GM21723 (cell line): ENCODE data around the gene ZC3H4.
"Not testable (repeated sequence)": the region's sequence is repeated elsewhere in the genome, so short reads cannot be mapped to it uniquely, and the experiment has no call there.

Source experiments
- ATAC-seq: cut with Tn5 transposase; IDR thresholded peaks from one replicate; pipeline ENCODE4 v1.9.1; 2021; ENCODE audit warnings: mild to moderate bottlenecking, moderate library complexity; ENCODE audit not compliant: unreplicated experiment

The ZC3H4 gene

DNA sequence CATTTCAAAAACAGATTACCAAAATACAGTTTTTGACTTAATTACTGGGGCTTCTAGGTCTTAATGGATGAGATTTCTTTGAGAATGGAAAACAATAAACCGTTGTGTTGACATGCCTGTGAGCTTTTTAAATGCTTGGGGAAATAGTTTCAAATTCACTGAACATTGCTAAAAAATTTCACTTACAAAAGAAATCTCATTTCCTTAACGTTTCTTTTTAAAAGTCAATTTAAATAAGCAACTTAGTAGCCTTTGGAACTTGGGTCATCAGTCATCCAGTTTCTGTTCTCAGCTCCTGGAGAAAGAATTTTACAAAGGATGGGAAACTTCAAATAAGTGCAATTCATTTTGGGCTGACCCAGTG is 4.4 kb downstream of the ZC3H4 start:
- ATAC-seq = no peak

- ATAC-seq = no peak
These were observed 5.4 kb downstream of the ZC3H4 start for GRCh38 chr19:47107953-47108746.

DNA sequence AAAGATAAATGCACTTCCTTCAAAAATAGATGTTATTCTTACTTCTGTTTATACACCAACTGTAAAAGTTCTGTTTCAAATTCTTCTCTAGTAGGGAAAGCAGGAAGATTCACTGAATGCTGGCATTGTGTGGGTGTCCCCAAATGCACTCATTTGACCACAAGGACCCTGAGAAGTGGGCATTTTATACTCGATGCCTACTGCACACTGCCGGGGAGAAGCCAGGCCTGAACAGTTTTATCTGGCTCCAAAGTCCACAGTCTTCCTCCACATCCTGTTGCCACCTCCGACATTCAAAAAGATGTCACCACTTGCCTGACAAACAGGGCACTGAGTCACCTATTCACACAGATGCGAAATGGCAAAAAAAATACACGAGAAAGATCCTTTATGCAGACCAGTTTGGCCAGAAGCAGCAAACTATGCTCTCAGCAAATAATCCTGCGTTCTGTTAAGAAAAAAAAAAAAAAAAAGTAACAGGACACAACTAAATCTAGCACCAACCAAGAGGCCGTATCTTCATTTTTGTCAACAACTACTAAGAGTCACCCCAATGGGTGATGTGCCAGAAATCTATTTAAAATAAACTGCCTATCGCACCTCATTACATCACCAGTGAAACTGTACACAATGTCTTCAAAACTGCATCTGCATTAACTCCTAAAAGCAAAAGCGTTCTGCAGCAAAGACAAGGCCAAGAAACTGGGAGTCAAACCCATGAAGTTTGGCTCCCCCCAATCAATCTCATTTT is 6.2 kb downstream of the ZC3H4 start:
- ATAC-seq = no peak

DNA sequence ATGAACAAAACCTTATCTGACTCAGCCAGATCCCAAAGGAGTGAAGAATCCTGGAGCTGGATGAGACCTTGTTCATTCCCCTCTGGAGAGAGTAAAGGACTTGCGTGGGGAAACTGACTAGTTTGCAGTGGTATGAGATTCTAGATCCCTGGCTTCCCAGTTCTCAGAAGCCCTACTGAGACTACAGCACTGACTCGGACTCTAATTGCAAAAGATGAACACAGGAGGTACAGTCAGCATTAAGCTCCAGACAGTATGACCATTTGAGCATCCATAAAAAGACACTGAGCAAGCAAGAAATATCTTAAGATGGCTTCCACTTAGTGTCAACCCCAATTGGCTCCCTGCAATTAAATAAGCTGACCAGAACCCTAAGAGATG is 6.8 kb downstream of the ZC3H4 start:
- no peak for ATAC-seq

- ATAC-seq = no peak
These were observed 7.7 kb downstream of the ZC3H4 start for GRCh38 chr19:47105874-47106273.

DNA sequence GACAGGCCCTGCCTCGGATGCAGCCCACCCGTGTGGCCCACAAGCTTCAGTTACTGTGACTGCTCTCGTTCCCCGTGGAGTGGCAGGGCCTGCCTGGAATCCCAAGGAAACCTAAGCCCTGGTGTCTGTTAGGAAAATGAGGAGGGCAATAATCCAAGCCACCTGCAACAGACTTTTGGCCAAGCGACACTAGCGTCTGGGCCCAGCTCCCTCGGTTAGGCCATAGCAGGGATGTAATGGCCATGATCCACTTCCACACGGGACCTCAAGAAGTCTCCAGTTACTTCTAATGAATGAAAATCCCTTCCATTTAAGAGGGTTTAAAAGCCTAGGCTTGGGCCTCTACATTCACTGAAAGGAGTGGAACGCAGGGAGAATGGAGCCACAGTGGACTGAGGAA is 8.9 kb downstream of the ZC3H4 start:
- ATAC-seq = no peak

- ATAC-seq = no peak
These were observed 11.1 kb downstream of the ZC3H4 start for GRCh38 chr19:47102346-47103060.

GRCh38 chr19:47101116-47101515 is 12.5 kb downstream of the ZC3H4 start:
- not testable (repeated sequence) for ATAC-seq

GRCh38 chr19:47100290-47100689 is 13.3 kb downstream of the ZC3H4 start:
- ATAC-seq = no peak

DNA sequence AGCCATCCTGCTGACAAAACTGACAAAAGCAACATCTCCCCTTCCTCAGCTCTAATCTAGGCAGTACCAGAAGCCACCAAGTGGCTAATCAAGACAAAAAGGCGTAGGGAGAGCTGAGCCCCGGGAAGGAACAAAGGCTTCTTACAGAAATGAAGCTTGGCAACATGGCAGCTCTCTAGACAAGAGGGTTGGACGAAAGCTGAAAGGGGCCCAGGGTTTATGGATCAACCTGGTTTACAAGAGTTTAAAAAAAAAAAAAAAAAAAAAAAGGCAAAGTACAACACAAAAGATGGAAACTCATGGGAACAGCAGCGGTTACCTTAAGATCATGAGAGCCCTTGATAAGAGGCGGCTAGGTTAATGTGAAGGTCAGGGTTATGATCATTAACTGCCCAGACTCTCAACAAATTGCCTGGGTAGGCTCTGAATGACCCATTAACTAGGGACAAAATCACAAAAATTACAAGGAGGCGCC is 14.0 kb downstream of the ZC3H4 start:
- no peak for ATAC-seq

GRCh38 chr19:47098608-47099007 is 15.0 kb downstream of the ZC3H4 start:
- ATAC-seq = no peak

GRCh38 chr19:47097396-47098201 is 16.0 kb downstream of the ZC3H4 start:
- no peak for ATAC-seq

DNA sequence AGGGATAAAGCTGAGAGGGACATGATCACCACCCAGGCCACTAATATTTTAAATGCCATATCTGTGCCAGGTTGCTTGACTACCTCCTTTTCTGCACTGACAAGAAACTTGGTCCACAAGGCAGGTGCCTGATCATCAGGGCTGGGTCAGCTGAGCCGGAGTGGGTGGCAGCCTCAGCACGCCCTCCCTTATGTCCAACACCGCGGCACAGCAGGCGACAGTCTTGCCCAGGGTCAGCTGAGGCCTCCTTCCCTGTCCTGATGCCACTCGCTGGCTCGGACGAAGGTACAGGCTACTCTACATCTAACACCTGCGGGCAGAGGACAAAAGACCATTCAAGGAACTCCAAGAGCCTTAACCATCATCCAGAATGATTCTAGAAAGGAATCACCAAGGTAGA is 16.9 kb downstream of the ZC3H4 start:
- no peak for ATAC-seq

DNA sequence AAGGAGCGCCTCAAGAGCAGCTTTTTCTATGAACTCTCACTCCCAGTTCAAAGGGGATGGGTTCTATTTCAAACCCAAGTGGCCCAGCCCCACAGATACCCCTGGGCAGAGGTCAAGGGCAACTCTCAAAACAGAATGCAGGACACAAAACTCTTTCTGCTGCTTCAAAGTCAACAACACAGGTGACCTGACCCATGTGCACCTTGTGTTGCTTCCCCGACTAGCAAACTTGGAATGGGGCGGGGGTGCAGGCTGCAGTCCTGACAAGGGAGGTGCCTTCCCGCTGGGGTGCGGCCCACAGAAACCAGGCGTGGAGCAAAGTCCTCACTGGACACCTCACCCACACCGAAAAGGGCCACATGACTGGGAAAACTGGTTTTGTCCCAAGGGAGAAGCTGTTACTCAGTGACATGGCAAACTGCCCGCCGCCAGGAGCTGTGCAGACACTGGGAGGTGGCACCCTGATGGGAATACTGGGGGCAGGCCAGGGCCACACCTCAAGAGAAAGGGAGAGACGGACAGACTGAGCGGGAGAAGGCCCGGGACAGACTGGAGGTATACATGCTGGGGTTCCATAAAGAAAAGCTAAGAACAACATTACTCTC is 17.4 kb downstream of the ZC3H4 start:
- ATAC-seq = no peak

DNA sequence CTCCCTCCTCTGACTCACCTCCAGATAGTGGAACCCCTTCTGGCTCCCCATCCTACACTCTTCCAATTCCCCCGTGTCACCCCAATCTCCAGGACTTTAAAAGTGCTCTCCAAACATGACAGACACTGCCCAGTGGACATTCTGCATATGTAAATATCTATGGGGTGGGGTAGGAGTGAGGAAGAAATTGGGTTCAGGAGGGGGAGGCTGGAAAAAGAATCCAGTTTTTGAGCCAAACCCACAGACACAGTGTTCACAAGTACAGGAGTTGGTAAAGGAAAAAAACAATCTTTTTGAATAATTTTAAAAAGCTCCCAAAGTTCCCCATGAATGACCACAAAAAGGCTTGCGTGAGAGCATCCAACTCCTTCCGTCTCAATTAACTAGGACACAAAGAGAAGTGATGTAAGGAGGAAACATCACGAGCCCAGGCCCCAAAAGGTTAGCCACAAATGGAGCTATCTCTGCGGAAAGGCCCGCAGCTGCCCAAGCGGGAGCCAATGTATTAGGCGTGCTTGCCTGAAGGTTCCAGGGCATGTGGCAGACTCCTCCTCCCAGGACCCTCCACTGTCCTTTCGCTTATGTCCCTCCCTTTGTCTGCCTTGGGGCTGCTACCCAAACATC is 18.0 kb downstream of the ZC3H4 start:
- no peak for ATAC-seq

DNA sequence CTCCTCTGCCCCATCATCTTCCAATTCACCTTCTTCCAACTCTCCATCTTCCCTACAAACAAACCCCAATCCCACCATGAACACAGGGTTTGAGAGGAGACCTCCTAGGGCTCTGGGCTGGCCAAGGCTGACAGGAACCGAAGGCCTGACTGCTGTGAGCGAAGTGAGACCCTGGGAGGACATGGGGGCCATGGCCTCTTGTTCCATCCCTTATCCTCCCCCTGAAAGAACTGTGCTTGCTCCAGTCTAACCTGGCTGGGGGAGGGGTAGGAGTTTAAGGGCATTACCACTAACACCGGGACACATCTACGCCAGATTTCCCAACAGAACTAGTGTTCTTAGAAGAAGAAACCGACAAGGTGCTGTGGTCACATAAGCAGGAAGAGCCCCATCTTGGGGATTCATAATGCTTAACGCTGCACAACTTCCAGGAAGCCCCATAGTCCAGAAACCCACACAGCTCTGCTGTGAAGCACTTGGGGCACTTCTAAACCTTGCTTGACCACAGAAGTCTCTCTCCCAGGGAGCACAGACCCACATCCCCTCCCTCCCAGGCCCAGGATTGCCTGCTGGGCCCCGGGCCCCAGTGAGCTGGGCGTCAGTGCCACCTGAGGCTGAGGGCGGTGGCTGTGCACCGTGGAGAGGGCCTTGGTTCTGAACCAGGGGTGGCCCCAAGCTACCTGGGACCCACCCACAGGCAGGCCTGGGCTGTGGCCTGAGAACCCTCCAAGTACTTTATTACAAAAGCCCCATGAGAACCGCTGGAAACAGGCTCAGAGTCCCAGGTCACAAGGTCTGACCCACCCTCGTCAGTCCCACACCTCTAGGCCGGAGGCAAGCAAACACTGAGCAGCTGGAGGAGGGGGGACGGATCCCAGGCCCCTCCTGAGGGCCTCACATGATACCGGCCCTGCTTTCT is 18.8 kb downstream of the ZC3H4 start:
- no peak for ATAC-seq

- no peak for ATAC-seq
These were observed 19.7 kb downstream of the ZC3H4 start for GRCh38 chr19:47093841-47094240.

DNA sequence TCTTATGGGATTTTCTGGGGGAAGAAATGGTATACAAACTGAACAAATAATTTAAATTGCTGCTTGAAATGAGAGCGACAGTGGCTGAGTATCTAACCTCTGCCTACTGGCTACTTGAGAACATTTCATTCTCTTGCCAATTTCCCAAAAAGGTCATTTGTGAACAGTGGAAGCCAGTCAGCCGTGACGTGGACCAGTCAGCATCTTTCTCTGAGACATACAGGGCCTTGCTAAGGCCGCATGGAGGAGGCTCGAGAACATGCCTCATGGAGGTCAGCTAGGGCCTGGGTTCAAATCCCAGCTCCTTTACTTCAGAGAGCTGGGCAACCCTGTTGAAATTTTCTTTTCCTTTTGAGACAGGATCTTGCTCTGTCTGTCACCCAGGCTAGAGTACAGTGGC is 20.3 kb downstream of the ZC3H4 start:
- ATAC-seq = no peak

DNA sequence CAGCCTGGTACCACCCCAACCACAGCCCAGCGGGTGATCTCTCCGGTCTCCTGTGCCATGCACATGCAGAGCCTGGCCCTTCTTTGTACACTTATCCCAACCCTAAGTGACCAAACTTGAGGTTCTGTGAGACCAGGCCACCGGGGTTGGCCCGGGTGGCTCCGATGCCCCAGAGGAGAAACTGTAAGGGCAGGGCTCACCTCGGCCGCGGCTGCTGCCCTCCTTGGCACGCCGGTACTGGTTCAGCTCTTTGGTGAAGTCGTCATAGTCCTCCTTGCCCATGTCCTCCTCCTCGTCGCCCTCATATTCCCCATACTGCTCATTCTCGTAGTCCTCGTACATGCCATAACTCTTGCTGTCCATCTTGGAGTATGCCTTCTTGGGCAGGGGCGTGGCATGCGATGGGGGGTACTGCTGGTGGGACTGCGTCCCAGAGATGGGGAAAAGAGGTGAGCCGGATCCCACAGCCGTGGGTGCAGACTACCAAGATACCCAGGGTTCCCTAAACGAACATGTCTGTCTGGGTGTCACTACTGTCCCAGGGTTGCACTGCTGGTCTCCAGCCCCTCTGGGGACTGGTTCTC is 23.7 kb downstream of the ZC3H4 start:
- ATAC-seq = no peak
